Measurements from ENCODE around the gene PSME2.

Gene PSME2

DNA sequence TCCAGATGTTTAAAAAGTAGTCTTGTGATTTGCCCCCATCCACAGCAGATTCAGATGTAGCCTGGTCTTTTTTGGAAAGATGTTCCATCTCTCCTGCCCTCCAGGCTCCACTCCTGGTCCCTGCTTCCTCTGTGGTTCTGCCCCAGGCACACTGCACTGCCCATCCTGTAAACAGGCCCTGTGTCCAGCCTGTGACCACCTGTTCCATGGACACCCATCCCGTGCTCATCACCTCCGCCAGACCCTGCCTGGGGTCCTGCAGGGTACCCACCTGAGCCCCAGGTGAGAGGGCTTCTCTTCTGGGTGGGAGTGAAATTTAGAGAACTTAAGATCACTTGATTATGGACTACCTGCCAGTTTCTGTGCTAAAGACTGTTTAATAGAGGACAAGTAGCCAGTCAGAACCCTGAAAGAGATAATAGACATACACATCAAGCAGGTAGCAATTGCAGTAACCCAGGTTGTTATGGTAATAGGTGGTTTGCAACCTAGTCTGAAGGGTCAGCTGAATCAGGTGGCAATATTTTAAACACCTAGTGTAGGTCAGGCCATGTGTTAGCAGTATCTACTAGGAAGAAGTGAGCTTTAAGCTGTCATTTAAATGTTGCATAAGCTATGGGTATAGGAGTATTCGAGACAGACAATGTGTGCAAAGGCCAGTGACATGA is 3.0 kb upstream of the PSME2 start:
- no peak overlapping the region for H3K4me3 ChIP-seq (ENCODE audit: low read depth, low read length)
- CTCF ChIA-PET = interaction anchor here (1.1 to 8.8 kb wide), 2 partner anchors 11 to 41 kb away, joined by 4 to 165 read pairs; partner anchors contain the start of gene IRF9
- TF ChIP-seq, protein P1, sequence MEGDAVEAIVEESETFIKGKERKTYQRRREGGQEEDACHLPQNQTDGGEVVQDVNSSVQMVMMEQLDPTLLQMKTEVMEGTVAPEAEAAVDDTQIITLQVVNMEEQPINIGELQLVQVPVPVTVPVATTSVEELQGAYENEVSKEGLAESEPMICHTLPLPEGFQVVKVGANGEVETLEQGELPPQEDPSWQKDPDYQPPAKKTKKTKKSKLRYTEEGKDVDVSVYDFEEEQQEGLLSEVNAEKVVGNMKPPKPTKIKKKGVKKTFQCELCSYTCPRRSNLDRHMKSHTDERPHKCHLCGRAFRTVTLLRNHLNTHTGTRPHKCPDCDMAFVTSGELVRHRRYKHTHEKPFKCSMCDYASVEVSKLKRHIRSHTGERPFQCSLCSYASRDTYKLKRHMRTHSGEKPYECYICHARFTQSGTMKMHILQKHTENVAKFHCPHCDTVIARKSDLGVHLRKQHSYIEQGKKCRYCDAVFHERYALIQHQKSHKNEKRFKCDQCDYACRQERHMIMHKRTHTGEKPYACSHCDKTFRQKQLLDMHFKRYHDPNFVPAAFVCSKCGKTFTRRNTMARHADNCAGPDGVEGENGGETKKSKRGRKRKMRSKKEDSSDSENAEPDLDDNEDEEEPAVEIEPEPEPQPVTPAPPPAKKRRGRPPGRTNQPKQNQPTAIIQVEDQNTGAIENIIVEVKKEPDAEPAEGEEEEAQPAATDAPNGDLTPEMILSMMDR (IDR thresholded peaks at IDR 0.05; ENCODE audit: insufficient read depth, low read length, missing control alignments) = no peak
- no peak for DNase-seq (ENCODE audit: low read depth, low spot score)
- POLR2A ChIA-PET = interaction anchor here (2.2 kb wide), 1 partner anchor 8 kb away, joined by 7 read pairs; the partner anchor contains the start of gene EMC9

DNA sequence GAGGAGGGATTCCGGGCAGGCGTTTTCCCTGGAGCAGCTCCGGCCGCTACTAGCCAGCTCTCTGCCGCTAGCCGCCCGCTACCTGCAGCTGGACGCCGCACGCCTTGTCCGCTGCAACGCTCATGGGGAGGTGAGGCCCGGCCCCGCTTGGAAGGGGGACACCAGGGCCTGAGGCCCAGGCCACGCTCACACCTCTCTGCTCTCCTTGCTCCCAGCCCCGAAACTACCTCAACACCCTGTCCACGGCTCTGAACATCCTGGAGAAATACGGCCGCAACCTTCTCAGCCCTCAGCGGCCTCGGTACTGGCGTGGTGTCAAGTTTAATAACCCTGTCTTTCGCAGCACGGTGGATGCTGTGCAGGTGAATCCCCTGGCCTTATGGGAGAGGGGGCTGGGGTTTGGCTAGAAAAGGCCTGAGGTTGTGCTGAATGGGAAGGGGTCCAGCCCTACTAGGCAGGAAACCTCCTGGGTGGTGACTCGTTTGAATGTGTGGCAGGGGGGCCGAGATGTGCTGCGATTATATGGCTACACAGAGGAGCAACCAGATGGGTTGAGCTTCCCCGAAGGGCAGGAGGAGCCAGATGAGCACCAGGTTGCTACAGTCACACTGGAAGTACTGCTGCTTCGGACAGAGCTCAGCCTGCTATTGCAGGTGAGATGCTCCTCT is 1.5 kb upstream of the PSME2 start:
- no peak for DNase-seq (ENCODE audit: low read depth, low spot score)
- ChIA-PET POLR2A (interaction anchor here (1.1 to 2.5 kb wide), 6 partner anchors 8 to 40 kb away, joined by 3 to 14 read pairs (median 8); partner anchors contain the start of genes DCAF11, IPO4, IRF9 and NRL), CTCF (interaction anchor here (1.6 to 8.8 kb wide), 6 partner anchors 8 to 162 kb away, joined by 4 to 165 read pairs (median 11); partner anchors contain the start of genes IRF9 and LTB4R2)
- H3K4me3 ChIP-seq (ENCODE audit: low read depth, low read length) = peak overlapping the region; percentile 92
- TF ChIP-seq, protein P1 (IDR thresholded peaks at IDR 0.05; ENCODE audit: insufficient read depth, low read length, missing control alignments) = no peak

DNA sequence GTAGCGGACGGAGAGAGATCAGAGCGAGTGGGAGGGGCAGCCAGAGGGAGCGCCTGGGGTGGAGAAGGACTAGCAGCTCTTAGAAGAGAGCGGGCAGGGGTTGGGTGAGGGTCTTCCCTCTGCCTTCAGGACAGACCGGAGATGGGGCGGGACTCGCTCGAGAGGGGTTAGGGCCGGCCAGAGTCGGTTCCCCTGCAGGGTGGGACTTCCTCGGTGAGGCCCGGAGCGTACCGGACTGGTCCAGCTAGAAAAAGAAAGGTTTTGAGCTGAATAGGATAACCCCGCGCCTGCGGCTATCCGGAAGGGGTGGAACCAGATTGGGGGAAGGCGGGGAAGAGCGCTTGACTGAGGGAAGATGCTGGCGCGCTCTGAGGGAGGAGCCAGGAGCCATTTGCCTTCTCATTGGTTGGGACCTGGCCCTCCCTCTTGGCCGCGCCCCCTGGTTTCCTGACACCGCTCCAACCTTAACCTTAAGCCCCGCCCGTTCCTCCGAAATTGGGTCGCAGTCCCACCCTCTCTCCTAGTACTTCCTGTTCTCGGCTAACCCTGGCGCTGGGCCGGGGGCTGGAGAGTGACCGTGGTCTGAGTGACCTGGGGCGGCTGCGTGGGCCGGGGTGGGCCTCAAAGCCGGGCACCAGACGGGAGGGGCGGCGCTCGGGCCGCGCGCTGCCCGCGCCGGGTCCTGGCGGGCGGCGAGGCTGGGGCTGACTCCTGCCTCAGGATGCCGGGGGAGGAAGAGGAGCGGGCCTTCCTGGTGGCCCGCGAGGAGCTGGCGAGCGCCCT is 759 bp upstream of the PSME2 start, which contains the start of gene RNF31:
TSS of gene RNF31 (plus strand) at position 521 of the 783 bp plus-strand sequence. CDS start at position 722, 201 bp downstream.
- TF ChIP-seq, protein P1 (IDR thresholded peaks at IDR 0.05; ENCODE audit: insufficient read depth, low read length, missing control alignments) = no peak
- DNase-seq (ENCODE audit: low read depth, low spot score) = peak; percentile 88
- ChIA-PET POLR2A (interaction anchor here (0.6 to 2.5 kb wide), 12 partner anchors 9 to 80 kb away, joined by 3 to 14 read pairs (median 4); partner anchors contain the start of genes DCAF11, IPO4, IRF9 and NRL), CTCF (interaction anchor here (1.6 to 8.8 kb wide), 8 partner anchors 9 to 163 kb away, joined by 4 to 165 read pairs (median 11); partner anchors contain the start of genes IRF9 and LTB4R2)
- peak within 1 kb of the TSS; percentile 92 for H3K4me3 ChIP-seq (ENCODE audit: low read depth, low read length)

DNA sequence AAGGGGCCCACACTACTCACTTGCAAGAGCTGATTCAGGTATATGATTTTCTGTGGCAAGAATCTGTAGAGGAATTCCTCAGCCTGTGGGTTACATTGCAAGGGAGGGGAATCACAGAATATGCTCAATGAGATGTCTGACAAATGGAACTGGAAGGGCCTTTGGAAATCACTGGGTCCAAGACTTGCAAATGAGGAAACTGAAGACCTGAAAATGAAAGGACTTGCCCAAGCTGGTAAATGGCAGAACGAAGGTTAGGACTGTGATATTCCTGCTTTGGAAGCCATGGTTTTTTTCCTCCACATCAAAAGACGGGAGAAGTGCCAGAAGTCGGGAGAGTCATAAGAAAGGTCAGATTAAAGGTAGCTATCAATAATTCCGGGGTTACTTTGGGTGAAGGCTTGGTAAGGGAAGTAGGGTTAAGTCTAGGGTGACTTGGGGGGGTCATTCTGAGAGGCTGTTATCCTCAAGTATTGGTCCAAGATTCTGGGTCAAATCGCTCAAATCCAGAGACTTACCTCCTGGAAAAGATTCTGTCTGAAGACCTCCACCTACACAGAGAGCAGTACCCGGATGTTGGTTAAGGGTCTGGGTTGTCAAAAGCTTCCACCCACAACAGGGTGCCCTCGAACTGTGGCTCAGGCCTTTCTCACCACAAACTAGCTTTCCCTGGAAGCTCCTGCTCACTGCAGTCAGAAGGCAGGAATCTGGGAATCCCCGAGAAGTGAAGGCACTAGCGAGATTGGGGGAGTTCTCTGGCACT is 539 bp downstream of the PSME2 start:
- CTCF ChIA-PET = interaction anchor here (0.9 to 8.8 kb wide), 8 partner anchors 9 to 162 kb away, joined by 3 to 165 read pairs (median 11); partner anchors contain the start of genes CIDEB and IRF9
- POLR2A ChIA-PET = interaction anchor here (0.5 to 2.5 kb wide), 7 partner anchors 10 to 42 kb away, joined by 3 to 14 read pairs (median 5); partner anchors contain the start of genes DCAF11, IPO4, IRF9 and NRL
- peak overlapping the region; percentile 79 for H3K4me3 ChIP-seq (ENCODE audit: low read depth, low read length)
- DNase-seq (ENCODE audit: low read depth, low spot score) = no peak
- TF ChIP-seq, protein P1 (IDR thresholded peaks at IDR 0.05; ENCODE audit: insufficient read depth, low read length, missing control alignments) = no peak

DNA sequence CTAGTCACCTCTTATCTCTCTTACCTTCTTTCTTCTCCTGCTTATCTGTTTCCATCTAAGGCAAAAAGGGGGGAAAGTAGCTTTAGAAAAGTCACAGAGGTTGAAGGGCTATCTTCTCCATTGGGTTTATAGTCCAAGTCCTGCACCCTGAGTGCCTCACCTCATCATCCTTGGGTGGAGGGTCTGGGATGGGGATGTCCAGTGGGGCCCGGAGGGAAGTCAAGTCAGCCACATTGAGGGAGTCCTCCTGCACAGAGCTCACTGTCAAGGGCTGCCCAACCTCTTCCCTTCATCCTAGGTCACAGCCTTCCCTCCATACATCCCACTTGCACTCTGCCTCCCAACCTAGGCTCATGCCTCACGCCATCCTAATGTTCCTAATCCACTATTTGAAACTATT is 1.2 kb downstream of the PSME2 start:
- ChIA-PET POLR2A (interaction anchor here (2.5 kb wide), 1 partner anchor 31 kb away, joined by 14 read pairs; the partner anchor contains the start of genes DCAF11 and NRL), CTCF (interaction anchor here (0.9 to 8.8 kb wide), 7 partner anchors 8 to 163 kb away, joined by 4 to 165 read pairs (median 11); partner anchors contain the start of genes CIDEB and IRF9)
- peak overlapping the region; percentile 79 for H3K4me3 ChIP-seq (ENCODE audit: low read depth, low read length)
- DNase-seq (ENCODE audit: low read depth, low spot score) = no peak
- TF ChIP-seq, protein P1 (IDR thresholded peaks at IDR 0.05; ENCODE audit: insufficient read depth, low read length, missing control alignments) = no peak

All from AG04449 (cell line).